G401 (cell line): ENCODE measurements around the gene TNFAIP8. TPM values are rescaled to one million over a fixed set of nuclear protein-coding genes. Genes with fewer than 3 reads are reported as not detected.

Experiments used
- DNase-seq: peaks from one replicate; pipeline ENCODE4 v3.0.0-alpha.2; 2015; ENCODE audit warnings: low spot score
- in situ Hi-C: cut with HindIII; loops from 2 replicates; pipeline ENCODE4 v1.10.0; 2016; ENCODE audit warnings: low sequenced_read_pairs, mixed read lengths
- total RNA-seq: library from RNA; depleted of rRNA; stranded (reverse); fragments of >200 nt; shearing (Covaris generic); gene quantifications from 2 replicates; pipeline ENCODE4 v1.2.3, GENCODE V29; 2014

The TNFAIP8 gene
- total RNA-seq, 1 experiment from 2014 or later: 39.4 TPM

DNA sequence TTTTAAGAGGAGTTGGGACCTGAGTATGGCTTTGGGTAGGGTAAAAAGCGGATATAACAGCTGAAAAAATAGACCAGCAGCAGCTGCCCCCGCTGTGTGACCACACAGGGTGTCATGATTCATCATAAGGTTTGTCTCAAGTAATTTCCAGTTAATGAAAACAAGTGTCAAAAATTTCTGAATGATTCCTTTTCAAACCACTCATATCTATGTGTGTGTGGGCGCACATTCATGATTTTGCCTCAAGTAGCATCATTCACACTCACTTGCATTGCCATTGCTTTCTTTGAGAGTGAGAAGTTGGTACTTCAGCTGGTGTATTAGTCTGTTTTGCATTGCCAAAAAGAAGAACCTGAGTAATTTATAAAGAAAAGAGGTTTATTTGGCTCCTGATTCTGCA, 12.1 kb upstream of the TNFAIP8 start:
- no peak for DNase-seq
- in situ Hi-C loops: no loop called here

DNA sequence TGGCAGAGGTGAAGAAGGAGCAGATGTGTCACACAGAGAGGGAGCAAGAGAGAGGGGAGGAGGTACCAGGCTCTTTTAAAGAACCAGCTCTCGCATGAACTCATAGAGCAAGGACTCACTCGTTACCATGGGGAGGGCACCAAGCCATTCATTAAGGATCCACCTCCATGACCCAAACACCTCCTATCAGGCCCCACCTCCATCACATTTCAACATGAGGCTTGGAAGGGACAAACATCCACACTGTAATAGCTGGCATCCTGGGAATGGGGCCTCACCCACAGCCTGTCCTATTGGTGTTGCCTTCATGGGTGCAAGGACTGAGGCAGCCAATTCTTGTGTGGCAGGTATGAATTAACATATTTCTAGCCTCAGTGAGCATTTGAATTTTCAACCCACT, 11.6 kb upstream of the TNFAIP8 start:
- DNase-seq: no peak
- in situ Hi-C loops: no loop called here

DNA sequence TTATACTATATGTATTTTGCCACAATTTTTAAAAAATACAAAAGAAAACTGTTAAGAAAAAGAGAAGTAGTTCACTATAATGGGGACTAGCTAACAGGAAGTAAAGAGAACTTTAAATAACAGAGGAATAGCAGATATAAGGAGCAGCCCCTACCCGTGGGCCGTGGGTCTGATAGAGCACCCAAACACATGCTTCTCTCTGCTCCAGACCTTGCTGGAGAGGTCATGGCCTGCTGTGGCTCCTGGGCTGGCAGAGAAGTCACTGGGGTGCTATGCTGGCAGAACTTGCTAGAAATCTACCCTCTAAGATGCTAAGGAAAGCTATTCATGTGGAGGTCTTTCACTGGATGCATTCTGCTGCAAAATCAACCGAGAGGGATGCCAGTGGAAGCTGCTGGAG, 10.0 kb upstream of the TNFAIP8 start:
- in situ Hi-C loops: no loop called here
- no peak for DNase-seq

DNA sequence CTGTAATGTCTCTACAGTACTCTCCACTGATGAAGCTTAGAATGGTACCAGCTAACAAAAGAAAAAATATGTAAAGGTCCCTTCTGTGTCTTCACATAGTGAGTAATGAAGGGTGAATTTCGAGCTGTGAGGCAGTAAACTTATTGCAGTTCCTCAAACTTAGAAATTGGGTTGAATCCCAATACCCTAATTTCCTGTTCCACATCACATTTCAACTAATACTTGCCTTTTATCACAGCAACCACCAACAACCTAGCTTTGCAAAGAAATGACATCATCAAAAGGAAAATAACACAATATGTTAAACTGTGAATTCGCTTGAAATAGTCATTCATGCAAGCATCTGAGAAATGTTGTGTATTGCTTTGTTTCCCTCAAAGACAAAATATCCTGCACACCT, 9.4 kb upstream of the TNFAIP8 start:
- in situ Hi-C loops: no loop called here
- DNase-seq: no peak

DNA sequence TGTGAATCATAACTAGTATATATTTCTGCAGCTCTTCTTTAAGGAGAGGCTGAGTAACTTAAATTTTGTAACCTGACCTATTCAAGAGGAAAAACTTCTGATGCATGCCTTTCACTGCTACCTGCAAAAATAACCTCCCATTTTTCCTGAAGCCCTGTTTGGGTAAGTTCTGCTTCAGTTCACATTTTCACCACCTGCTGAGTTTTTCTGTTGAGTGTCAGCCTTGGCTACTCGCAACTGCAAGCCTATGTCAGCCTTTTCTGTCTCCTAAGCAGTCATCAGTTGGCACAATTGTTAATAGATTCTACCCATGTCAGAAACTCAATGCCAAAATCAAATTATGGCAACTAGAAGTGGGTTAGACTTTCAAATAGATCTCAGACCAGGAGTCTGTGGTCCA, 8.2 kb upstream of the TNFAIP8 start:
- in situ Hi-C loops: no loop called here
- DNase-seq: no peak

DNA sequence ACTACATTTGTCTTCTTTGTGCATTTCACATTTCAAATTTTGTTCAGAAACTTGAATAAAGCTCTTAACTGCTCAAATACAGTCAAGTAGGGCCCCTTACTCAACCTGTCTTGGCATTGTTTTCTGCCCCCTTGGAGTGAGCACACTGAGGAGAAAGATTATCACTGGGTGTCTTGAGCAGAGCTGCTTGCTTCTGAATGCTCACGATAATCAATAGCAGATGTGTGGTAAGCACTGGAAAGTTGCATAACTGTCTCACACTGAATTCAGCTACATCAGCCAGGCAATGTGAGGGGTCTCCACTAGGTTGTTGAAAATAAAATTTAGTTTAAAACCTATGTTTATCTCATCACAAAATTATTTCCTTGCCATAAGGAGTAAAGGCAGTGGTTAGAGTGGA, 7.8 kb upstream of the TNFAIP8 start:
- in situ Hi-C loops: no loop called here
- no peak for DNase-seq

DNA sequence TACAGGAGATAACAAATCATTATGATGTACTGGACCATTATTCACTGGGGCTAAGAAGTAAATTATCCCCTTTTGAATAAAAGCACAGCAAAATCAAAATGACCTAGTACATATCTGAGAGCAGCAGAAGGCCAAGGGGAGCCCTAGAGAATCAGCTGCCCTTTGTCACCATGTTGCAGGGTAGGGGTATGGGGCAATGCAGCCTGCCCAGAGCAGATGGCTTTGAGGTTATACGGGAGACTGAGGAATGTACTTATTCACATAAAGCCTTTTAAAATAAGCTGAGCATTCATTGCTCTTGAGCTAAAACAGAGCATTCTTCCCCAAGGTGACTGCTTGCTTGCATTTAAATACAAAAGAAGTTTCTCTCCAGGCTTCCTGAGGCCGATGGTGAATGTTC, 2.6 kb upstream of the TNFAIP8 start:
- in situ Hi-C loops: no loop called here
- DNase-seq: no peak

DNA sequence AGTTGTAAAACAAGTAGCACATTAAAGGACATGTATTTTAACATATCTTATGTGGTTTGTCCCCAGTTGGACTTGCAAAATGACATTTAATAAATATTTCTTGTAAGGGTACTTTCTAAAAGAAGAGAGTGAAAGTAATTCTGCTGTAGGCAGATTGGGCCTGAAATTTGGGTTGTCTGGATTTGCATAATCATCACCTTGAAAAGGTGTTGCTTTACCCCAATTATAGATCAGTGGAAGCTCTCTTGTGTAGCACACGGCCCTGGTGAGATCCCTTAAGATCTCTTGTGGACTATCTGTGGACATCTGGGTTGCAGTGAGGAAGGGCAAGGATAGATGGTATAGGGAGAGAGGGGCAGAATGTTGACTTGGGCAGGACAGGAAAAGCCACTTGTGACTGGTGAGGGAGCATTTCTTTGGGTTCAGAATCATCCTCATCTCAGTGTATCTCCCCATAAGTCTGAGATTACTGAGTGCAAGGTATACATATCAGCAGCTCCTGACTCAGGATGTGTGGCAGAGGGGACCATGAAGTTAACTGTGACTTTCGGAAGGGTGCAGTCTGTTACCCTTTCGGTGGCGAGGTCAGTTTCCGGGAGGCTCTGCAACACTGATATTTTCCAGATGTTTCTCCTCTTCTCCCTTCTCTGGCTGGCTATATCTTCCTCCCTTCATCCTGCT, 2.0 kb upstream of the TNFAIP8 start:
- DNase-seq: no peak
- in situ Hi-C loops: no loop called here

DNA sequence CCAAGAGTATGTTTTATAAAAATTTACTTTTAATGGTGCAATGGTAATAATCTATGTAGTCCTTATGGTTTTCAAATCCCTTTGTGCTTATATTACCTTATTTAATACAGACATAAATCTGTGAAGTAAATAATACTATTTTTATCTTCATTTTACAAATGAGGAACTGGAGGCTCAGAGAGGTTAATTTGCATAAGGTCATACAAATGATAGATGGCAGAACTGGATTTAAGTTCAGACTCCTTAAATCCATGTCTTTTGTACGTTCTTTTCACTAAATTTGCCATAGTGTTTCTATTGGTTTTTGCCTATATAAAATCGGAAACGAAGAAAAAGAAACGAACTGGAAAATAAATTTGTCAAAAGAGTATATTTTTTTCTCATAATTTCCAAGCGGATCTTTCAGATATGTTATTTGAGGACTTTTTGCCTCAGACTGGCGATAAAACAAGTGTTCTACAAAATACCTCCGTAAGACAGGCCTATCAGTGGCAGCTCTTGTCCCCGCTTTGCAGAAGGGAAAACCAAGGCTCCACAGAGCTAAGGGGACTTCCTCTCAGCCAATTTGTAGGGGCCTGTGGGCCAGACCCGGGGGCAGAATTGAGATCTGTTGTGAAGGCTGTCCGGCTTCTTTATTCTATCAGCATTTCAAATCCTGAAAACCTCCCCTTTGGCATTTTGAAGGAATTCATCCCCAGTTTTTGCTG, 1.1 kb upstream of the TNFAIP8 start:
- in situ Hi-C loops: no loop called here
- no peak for DNase-seq

DNA sequence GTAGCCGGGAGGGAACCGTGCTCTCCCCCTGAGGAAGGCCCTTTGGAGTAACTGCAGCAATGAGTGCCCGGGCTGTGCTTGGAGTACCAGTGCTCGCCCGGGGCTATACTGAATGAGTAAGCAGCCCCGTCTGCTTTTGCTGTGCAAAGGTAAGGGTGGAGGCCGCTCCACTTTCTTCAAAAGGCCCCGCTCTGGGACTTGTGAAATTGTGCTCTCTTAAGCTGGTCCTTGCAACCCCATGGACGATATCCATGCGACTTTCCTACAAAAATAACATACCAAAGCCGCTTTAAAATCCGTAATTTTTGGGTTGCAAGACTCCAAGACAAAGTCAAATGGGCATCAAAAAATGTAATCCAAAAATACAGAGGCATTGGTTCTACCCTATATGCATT, 578 bp upstream of the TNFAIP8 start:
- in situ Hi-C loops: no loop called here
- DNase-seq: no peak

DNA sequence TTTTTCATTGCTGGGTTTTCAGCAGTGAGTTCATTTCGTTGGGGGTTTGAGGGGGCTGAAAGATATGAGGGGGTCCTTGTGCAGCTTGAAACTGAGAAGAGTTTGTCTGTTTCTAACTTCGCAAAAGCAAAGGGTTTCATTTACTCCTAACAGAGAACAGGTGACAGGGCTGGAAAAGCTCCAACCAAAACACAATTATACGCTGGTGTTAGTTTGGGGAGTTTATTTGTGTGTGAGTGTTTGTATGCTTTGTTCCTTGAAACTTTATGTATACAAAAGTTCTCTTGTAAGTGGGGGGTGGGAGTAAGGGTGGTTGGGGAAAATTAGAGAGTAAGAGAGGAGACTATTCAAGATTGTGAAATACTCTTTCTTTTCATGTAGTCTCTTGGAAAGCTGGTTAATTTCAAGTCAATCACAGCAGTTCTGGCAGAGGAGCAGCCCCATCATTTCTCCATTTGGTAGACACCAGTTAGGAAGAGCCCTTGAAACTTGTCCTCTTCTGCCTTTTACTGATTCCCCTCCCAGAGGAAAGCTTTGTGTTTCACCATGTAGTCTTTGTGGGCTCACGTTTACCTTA, 881 bp downstream of the TNFAIP8 start:
- no peak for DNase-seq

DNA sequence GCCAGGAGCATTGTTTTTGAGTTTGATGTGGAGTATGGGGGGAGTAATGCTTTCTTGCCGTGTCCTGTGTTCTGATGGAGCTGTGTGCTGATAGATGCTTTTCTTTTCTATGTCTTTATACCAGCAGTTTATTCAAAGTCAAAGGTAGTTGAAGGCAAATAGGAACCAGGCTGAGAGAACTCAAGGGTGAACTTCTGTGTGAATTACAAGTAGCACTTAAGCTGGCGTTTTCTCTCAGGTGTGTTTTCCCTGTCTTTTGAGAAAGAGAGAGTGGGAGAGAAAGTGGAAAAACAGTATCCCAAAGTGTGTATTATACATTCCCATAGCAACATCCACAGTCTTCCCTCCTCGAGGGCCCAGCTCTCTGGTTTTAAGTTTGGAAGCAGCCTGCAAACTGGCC, 1.5 kb downstream of the TNFAIP8 start:
- no peak for DNase-seq
- in situ Hi-C loops: no loop called here

More for the DNA sequence above, 881 bp downstream of the TNFAIP8 start:
- in situ Hi-C loops: no loop called here

DNA sequence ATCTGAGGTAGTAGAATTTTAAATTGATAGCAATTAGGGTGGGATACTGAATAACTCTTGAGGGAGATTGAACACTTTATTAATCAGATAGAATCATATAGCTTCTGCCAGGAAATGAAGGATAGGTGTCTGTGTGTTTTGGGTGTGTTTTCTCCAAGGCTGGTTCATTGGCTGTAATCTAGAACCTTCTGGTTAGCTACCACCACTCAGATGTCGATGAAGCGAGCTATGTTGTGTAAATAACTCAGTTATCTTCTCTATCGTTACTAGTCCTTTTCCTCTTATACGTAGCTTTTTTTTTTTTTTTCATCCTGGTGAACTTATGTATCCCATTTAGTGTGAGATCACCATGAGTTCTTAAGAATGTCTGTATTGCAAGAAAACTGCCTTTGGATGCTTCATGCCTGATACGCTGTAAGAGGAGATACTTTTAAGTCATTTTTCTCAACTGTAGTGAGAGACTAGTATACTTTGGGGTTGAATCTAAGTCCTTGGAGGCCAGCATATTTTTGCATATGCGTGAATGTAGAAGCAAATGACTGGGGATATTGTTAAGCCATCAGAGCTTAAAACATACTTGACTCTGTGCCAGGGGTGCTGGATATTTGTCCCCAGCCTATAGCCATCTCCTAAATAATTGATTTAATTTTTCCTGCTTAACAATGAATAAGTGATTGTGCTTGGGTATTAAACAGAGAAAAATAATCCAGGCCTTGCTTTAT, 2.1 kb downstream of the TNFAIP8 start:
- in situ Hi-C loops: no loop called here
- DNase-seq: no peak

DNA sequence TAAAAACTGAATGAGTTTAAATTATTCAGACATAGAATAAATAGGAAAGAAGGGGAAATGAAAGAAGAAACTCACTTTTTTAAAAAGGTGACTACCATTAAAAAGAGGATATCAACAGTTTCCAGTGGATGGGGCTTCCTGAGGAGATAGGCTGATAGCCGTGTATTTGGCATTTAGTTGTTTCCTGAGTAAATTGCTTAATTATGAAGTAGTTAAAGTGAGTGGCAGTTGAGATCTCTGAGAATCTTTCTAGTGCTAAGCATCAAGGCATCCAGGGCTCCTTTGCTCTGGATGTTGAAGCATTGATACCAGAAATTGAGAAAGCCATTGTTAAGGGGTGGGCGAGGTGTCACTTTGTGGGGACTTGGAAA, 2.7 kb downstream of the TNFAIP8 start:
- in situ Hi-C loops: no loop called here
- no peak for DNase-seq

DNA sequence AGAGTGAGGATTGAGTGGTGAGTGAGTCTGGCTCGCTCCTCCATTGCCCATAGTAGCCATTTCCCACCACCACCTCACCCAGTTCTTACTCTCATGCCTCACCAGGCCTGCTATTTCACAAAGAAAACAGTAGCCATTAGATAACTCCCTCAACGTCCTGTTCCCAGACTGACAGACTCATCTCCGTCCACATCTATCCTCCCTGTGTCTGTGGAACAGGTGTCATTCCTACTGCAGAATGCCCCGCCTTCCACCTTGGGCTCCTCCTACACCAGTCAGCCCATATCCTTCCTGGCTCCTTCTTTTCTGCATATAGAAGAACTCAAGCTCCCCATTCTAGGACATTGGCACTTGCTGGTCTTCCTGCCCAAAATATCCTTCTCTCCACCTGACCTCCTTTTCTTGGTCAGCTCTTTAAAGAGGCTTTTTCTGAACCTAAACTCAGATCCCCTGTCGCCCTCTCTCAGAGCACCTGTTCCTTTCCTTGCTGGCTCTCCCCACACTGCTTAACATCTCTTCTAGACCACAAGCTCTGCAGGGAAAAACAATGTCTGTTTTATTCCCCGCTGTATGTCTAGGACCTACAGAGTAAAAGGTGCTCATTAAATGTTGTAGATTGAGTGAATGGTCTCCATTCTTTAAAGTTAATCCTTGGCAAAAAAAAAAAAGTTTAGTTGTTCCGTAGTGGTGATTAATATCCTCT, 3.2 kb downstream of the TNFAIP8 start:
- DNase-seq: no peak
- in situ Hi-C loops: no loop called here

DNA sequence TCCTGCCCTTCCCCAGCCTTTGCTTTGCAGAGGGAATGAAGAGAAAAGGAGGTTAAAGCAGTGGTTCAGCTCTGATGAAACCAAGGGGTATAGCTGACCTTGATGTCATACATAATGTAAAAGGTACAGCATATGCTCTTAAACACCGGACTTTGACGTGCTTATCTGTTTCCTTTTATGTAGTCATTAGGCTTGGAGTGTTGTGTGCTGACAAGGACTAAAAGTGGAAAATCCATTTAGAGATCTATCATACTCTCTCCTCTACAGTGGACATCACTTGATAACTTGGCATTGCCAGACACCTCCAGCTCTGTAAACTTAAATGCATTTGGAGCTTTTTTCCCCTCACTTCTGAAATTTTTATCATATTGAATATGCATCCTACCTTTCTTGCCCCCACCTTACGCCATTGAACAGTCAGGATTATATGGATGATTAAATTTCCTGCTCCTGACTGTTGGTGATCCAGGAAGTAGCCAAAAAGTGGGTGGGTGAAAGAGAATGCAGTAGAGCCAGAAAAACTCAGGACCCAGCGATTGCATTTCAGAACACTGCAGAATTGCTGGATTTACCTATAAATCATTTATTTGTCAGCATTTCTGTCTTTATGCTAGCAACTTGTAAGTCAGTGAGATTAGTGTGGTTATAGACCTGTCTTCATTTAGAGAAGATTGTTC, 4.1 kb downstream of the TNFAIP8 start:
- in situ Hi-C loops: no loop called here
- no peak for DNase-seq

DNA sequence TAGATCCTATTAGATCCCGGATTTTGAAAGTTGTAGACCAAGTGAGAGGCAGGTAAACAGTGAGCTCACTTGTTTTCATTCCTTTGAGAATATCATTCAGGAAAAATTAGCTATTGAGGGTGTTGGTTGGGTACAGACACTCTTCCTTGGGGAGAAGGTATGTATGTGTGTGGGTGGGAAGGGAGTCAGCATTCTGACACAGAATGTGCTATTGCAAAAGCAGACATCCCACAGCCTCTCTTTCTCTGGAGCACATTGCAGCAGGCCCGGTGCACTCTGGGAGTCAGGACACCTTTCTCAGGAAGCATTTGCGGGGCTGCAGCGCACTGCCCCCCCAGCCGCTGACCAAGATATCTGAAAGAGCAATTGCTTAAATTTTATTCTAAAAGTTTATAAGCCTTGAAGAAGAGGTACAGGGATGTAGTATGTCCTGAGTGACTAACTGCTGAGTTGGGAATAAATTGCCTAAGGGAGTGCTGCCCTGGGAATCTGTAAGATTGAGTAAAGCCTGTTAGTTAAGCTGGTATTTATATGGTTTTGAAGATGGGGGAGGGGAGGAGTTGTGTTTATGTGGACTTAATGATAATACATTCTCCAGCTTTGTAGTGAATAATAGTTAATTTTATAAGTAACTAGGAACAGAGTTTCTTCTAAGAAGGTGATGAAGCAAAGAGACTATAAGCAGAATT, 5.2 kb downstream of the TNFAIP8 start:
- no peak for DNase-seq
- in situ Hi-C loops: no loop called here

DNA sequence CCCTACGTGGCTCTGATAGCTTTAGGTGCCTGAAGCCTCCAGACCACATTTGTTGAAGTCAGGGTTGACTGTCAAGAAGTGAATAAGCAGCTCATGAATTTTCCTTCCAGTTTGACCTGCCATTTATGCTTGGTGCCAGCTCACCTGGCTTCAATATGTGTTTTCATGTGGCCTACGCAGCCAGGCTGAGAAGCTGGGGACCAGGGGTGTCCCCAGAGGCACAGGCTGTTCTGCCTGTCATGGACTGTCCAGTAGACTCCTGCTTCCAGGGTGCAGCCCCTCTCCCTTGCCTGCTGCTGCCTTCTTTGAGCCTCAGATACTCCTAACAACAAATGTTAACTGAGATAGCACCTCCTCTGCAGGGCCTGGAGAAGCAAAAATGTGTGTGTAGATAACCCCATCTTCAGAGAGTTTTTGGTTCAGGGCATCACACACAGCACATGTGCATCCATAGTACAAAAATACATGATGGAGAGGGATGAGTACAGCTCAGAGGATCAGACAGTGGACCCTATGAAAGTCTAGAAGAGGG, 5.8 kb downstream of the TNFAIP8 start:
- in situ Hi-C loops: no loop called here
- DNase-seq: no peak
